ENCODE results near the gene CALY. TPM values are rescaled to one million over a fixed set of nuclear protein-coding genes. Genes with fewer than 3 reads are reported as not detected.

The CALY gene, protein sequence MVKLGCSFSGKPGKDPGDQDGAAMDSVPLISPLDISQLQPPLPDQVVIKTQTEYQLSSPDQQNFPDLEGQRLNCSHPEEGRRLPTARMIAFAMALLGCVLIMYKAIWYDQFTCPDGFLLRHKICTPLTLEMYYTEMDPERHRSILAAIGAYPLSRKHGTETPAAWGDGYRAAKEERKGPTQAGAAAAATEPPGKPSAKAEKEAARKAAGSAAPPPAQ
- not detected in 2 replicates for total RNA-seq (2022)
- Bru-seq, nascent RNA = percentile 24 among the genes with signal in this experiment
- percentile 30 among the genes with signal in this experiment for BruChase-seq, experiment 1, labeled RNA remaining after a 2-hour chase
- BruChase-seq, experiment 2, labeled RNA remaining after a 6-hour chase = percentile 36 among the genes with signal in this experiment
- long read RNA-seq = 0 reads

DNA sequence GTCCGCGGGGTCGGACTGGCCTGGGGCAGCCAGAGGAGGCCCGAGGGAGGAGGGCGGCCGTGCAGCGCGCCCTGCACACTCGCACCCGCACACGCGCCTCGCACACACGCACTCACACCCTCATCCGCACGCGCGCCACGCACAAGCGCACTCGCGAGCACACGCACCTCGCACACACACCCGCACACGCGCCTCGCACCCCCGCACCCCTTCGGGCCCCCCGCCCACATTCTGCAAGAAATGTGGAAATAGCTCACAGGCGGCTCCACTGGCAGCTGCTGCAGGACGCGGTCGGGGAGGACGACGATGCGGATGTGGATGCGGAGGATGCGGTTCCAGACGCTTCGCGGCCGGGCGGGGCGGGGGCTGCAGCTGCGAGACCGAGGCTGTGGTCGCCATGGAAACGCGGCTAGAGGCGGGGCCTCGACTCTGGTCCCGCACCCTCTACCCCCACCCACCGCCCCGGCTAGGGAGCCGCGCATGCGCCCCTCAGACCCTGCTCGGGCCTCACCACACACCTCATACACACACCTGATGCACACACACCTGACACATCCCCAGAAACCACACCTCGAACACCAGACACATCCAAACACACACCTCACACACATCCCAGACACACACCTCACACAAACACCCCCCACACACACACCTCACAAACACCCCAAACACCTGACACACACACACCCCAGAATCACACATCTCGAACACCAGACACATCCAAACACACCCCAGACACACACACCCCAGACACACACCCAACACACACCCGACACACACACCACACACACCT is at the start of gene CALY:
Gene CALY, minus strand, starts transcription at position 320 of the 793 bp plus-strand sequence. CDS start 7,907 bp downstream, outside the sequence.
- peak; percentile 80 to 84 for DNase-seq
- H3K27me3 ChIP-seq (replicated peaks; ENCODE audit: control insufficient read depth, insufficient read depth, low read length) = peaks cover 7% of the 10 kb centered on the region
- peaks cover 6% of the 10 kb centered on the region for H3K36me3 Mint-ChIP-seq (ENCODE audit: insufficient read depth, unreplicated experiment)
- peak within 1 kb of the TSS; percentile 64 for H3K4me3 Mint-ChIP-seq (ENCODE audit: unreplicated experiment)
- H3K9me3 Mint-ChIP-seq (ENCODE audit: unreplicated experiment) = no peaks in the 10 kb centered on the region
- intact Hi-C loops (cut with micrococcal nuclease; ENCODE audit: unreplicated experiment) = no loop called here
- ChIA-PET CTCF (interaction anchor here (0.9 kb wide), 1 partner anchor 13 kb away, joined by 8 read pairs; no protein-coding TSS in a partner anchor), POLR2A (interaction anchor here (0.9 kb wide), 1 partner anchor 21 kb away, joined by 3 read pairs; the partner anchor contains the start of gene FUOM)
- no TSS peak for BruUV-seq (replicated peaks)
- no peak within 1 kb of the TSS for H3K27ac Mint-ChIP-seq (ENCODE audit: unreplicated experiment)
- H3K4me1 Mint-ChIP-seq (ENCODE audit: low read depth, unreplicated experiment) = no peaks in the 10 kb centered on the region
- peak within 1 kb of the TSS; percentile 31 for H3K4me3 ChIP-seq (ENCODE audit: low read depth, low read length)
- TF ChIP-seq, protein P1, sequence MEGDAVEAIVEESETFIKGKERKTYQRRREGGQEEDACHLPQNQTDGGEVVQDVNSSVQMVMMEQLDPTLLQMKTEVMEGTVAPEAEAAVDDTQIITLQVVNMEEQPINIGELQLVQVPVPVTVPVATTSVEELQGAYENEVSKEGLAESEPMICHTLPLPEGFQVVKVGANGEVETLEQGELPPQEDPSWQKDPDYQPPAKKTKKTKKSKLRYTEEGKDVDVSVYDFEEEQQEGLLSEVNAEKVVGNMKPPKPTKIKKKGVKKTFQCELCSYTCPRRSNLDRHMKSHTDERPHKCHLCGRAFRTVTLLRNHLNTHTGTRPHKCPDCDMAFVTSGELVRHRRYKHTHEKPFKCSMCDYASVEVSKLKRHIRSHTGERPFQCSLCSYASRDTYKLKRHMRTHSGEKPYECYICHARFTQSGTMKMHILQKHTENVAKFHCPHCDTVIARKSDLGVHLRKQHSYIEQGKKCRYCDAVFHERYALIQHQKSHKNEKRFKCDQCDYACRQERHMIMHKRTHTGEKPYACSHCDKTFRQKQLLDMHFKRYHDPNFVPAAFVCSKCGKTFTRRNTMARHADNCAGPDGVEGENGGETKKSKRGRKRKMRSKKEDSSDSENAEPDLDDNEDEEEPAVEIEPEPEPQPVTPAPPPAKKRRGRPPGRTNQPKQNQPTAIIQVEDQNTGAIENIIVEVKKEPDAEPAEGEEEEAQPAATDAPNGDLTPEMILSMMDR (IDR thresholded peaks at IDR 0.05; ENCODE audit: insufficient read depth in 1 of 2, low read depth in 1 of 2, low read length in 1 of 2, severe bottlenecking in 1 of 2, unreplicated experiment in 1 of 2) = no peak
- H3K9me3 ChIP-seq = peaks cover 29% of the 10 kb centered on the region
- H3K27me3 Mint-ChIP-seq (ENCODE audit: insufficient read depth, unreplicated experiment) = peaks cover 23% of the 10 kb centered on the region
- H3K4me1 ChIP-seq = peaks cover 22% of the 10 kb centered on the region
- no peaks in the 10 kb centered on the region for H3K36me3 ChIP-seq (ENCODE audit: control insufficient read depth, insufficient read depth, low read length)

GRCh38 chr10:133385214-133385613 is 48.5 kb upstream of the CALY start:
- BruUV-seq (replicated peaks) = no TSS peak
- ChIA-PET CTCF (no interaction called here), POLR2A (no interaction called here)
- Histone ChIP-seq H3K4me3 (ENCODE audit: low read depth, low read length) (no peak overlapping the region), H3K4me1 (peaks cover 8% of the 10 kb centered on the region; the same call in 1 of the 2 replicates), H3K36me3 (ENCODE audit: control insufficient read depth, insufficient read depth, low read length) (no peaks in the 10 kb centered on the region), H3K9me3 (no peaks in the 10 kb centered on the region), H3K27me3 (replicated peaks; ENCODE audit: control insufficient read depth, insufficient read depth, low read length) (no peaks in the 10 kb centered on the region)
- Mint-ChIP-seq H3K9me3 (ENCODE audit: unreplicated experiment) (no peaks in the 10 kb centered on the region), H3K27ac (ENCODE audit: unreplicated experiment) (no peak overlapping the region), H3K4me1 (ENCODE audit: low read depth, unreplicated experiment) (no peaks in the 10 kb centered on the region), H3K27me3 (ENCODE audit: insufficient read depth, unreplicated experiment) (no peaks in the 10 kb centered on the region), H3K36me3 (ENCODE audit: insufficient read depth, unreplicated experiment) (peaks cover 6% of the 10 kb centered on the region), H3K4me3 (ENCODE audit: unreplicated experiment) (no peak overlapping the region)
- intact Hi-C loops (cut with micrococcal nuclease; ENCODE audit: unreplicated experiment) = no loop called here
- no peak for DNase-seq
- TF ChIP-seq, protein P1 (IDR thresholded peaks at IDR 0.05; ENCODE audit: insufficient read depth in 1 of 2, low read depth in 1 of 2, low read length in 1 of 2, severe bottlenecking in 1 of 2, unreplicated experiment in 1 of 2) = no peak

DNA sequence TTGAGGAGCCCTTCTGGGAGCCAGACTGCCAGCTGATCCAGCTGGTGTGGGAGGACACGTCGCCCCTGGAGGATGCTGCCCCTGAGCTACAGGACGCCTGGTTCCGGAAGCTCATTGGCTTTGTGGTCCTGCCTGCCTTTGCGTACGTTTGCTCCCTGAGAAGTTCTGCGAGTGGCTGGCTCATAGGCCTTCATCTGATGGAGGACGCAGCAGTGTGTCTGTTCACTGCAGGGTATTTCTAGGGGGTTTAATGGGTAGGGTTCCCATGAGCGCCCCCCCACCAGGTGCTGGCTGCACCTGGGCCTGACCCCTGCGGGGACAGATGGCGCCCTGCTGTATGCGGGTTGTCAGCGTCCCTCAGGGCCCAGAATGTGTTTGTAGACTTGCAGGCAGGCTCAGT is 47.4 kb upstream of the CALY start:
- Mint-ChIP-seq H3K4me3 (ENCODE audit: unreplicated experiment) (no peak overlapping the region), H3K9me3 (ENCODE audit: unreplicated experiment) (no peaks in the 10 kb centered on the region), H3K4me1 (ENCODE audit: low read depth, unreplicated experiment) (no peaks in the 10 kb centered on the region), H3K27me3 (ENCODE audit: insufficient read depth, unreplicated experiment) (no peaks in the 10 kb centered on the region), H3K36me3 (ENCODE audit: insufficient read depth, unreplicated experiment) (peaks cover 6% of the 10 kb centered on the region), H3K27ac (ENCODE audit: unreplicated experiment) (no peak overlapping the region)
- ChIA-PET POLR2A (no interaction called here), CTCF (no interaction called here)
- Histone ChIP-seq H3K36me3 (ENCODE audit: control insufficient read depth, insufficient read depth, low read length) (no peaks in the 10 kb centered on the region), H3K4me3 (ENCODE audit: low read depth, low read length) (no peak overlapping the region), H3K27me3 (replicated peaks; ENCODE audit: control insufficient read depth, insufficient read depth, low read length) (no peaks in the 10 kb centered on the region), H3K4me1 (peaks cover 8% of the 10 kb centered on the region; the same call in 1 of the 2 replicates), H3K9me3 (no peaks in the 10 kb centered on the region)
- no TSS peak for BruUV-seq (replicated peaks)
- DNase-seq = no peak
- intact Hi-C loops (cut with micrococcal nuclease; ENCODE audit: unreplicated experiment) = no loop called here
- TF ChIP-seq, protein P1 (IDR thresholded peaks at IDR 0.05; ENCODE audit: insufficient read depth in 1 of 2, low read depth in 1 of 2, low read length in 1 of 2, severe bottlenecking in 1 of 2, unreplicated experiment in 1 of 2) = no peak

All from Caco-2 (cell line).